ENCODE measurements around the gene CNGA3. TPM values are rescaled to one million over a fixed set of nuclear protein-coding genes. Genes with fewer than 3 reads are reported as not detected.
"Not testable (repeated sequence)": the region's sequence is repeated elsewhere in the genome, so short reads cannot be mapped to it uniquely, and the experiment has no call there.

The CNGA3 gene
- total RNA-seq, 2 experiments from 2014 or later, result not detected

DNA sequence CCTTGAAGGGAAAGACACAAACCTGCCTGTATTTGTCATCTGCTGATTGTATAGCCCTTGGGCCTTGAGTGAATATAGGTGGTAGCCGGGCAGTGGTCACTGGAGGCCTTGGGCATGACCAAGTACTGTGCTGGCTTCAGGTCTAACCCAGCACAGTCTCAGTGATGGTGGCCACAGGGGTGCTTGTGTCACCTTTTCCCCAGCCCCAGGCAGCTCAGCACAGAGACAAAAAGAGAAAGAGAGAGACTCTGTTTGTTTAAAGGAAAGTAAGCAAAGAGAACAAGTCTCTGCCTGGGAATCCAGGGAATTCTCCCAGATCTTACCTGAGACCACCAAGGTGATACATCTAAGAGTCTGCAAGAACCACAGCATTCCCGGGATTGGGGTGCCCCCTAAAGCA lies 59.0 kb downstream of the CNGA3 start:
- no peak overlapping the region for H2AFZ ChIP-seq (ENCODE audit: low read length)
- H3K9me2 ChIP-seq (ENCODE audit: insufficient read depth, low read length), result no peaks in the 10 kb centered on the region
- H3K4me1 ChIP-seq (ENCODE audit: insufficient read depth, low read length, poor library complexity, severe bottlenecking), result no peaks in the 10 kb centered on the region
- H3K4me2 ChIP-seq (ENCODE audit: low read length), result no peak overlapping the region
- H4K20me1 ChIP-seq (ENCODE audit: insufficient read depth, low read length), result no peaks in the 10 kb centered on the region
- H3K9me3 ChIP-seq (ENCODE audit: low read length), result no peaks in the 10 kb centered on the region
- intact Hi-C loops (cut with micrococcal nuclease; ENCODE audit: unreplicated experiment), result no loop called here
- no peak overlapping the region for H3K4me3 ChIP-seq (ENCODE audit: low read depth, low read length, poor library complexity, severe bottlenecking)
- H3K79me2 ChIP-seq (ENCODE audit: insufficient read depth, low read depth, low read length), result no peaks in the 10 kb centered on the region
- no peaks in the 10 kb centered on the region for H3K36me3 ChIP-seq (ENCODE audit: insufficient read depth, low read length)
- TF ChIP-seq, protein P1, sequence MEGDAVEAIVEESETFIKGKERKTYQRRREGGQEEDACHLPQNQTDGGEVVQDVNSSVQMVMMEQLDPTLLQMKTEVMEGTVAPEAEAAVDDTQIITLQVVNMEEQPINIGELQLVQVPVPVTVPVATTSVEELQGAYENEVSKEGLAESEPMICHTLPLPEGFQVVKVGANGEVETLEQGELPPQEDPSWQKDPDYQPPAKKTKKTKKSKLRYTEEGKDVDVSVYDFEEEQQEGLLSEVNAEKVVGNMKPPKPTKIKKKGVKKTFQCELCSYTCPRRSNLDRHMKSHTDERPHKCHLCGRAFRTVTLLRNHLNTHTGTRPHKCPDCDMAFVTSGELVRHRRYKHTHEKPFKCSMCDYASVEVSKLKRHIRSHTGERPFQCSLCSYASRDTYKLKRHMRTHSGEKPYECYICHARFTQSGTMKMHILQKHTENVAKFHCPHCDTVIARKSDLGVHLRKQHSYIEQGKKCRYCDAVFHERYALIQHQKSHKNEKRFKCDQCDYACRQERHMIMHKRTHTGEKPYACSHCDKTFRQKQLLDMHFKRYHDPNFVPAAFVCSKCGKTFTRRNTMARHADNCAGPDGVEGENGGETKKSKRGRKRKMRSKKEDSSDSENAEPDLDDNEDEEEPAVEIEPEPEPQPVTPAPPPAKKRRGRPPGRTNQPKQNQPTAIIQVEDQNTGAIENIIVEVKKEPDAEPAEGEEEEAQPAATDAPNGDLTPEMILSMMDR (conservative IDR thresholded peaks at IDR 0.05; ENCODE audit: low read length), result no peak
- TF ChIP-seq EZH2phosphoT487 (IDR thresholded peaks at IDR 0.05; ENCODE audit: borderline replicate concordance, low read depth, low read length), result no peak
- BruUV-seq (replicated peaks), result no TSS peak
- no peak for DNase-seq (ENCODE audit: low spot score)
- ChIA-PET POLR2A (interaction anchor here (0.6 kb wide), 1 partner anchor 191 kb away, joined by 3 read pairs; no protein-coding TSS in a partner anchor), CTCF (ENCODE audit: unreplicated experiment) (no interaction called here)
- H3K27ac ChIP-seq (ENCODE audit: low read depth, low read length, poor library complexity, severe bottlenecking), result no peak overlapping the region

DNA sequence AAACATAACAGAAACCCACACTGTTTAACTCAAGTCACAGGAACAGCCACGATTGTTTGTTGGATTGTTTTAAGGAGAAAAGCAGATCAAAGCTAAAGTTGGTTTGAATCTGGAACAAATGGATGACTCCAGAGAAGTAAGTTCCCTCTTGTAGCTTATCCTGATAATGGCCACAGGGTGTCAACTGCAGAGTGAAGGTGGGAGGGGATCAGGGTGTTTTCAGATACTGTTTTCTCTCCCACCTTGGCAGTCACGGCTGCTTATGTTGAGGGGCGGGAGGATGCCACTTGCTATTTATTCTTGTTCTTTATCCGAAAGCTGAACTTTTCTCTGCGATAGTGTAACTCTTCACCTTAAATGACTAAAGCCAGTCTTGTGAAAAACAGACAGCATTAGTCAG lies 61.9 kb downstream of the CNGA3 start:
- POLR2A ChIA-PET, result no interaction called here
- DNase-seq (ENCODE audit: low spot score), result no peak
- Histone ChIP-seq H2AFZ (ENCODE audit: low read length) (no peak overlapping the region), H3K9me3 (ENCODE audit: low read length) (no peaks in the 10 kb centered on the region), H3K79me2 (ENCODE audit: insufficient read depth, low read depth, low read length) (no peaks in the 10 kb centered on the region), H3K4me2 (ENCODE audit: low read length) (no peak overlapping the region), H4K20me1 (ENCODE audit: insufficient read depth, low read length) (no peaks in the 10 kb centered on the region), H3K36me3 (ENCODE audit: insufficient read depth, low read length) (no peaks in the 10 kb centered on the region), H3K27ac (ENCODE audit: low read depth, low read length, poor library complexity, severe bottlenecking) (no peak overlapping the region), H3K9me2 (ENCODE audit: insufficient read depth, low read length) (no peaks in the 10 kb centered on the region), H3K4me3 (ENCODE audit: low read depth, low read length, poor library complexity, severe bottlenecking) (no peak overlapping the region), H3K4me1 (ENCODE audit: insufficient read depth, low read length, poor library complexity, severe bottlenecking) (no peaks in the 10 kb centered on the region)
- no peak for TF ChIP-seq EZH2phosphoT487 (IDR thresholded peaks at IDR 0.05; ENCODE audit: borderline replicate concordance, low read depth, low read length)
- BruUV-seq (replicated peaks), result no TSS peak
- intact Hi-C loops (cut with micrococcal nuclease; ENCODE audit: unreplicated experiment), result no loop called here
- CTCF ChIA-PET (ENCODE audit: unreplicated experiment), result no interaction called here

DNA sequence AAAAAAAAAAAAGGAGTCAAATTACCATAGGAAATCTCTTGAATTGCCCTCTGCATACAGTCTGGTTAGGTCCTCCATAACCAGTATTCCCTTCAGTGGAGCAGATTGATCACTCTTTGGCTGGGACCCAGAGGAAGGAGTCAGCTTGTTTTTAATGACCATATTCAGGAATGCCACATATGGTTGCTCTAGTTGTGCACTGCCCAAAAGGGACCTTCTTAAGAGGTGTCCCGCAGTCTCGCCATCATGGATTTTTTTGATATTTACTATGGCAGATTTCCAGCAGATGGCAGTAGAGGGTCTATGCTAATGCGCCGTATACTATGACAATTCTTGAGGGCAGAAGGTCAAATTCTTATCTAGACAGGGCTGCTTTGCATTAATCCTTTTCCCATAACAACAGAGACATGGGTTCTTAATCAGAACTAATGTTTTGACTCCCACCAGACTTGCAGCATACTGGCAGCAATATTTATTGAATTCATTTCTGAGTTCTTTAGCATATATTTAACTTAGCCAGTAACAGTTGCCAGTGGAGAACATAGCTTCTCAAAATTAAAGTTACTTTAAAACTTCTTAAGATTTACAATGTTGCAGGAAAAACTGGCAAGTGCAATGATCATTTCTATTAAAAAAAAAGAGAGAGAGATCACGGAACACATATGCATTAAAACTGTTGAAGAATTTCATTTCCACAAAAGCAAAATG lies 66.6 kb downstream of the CNGA3 start:
- Histone ChIP-seq H3K9me3 (ENCODE audit: low read length) (no peaks in the 10 kb centered on the region), H2AFZ (ENCODE audit: low read length) (no peak overlapping the region), H3K4me1 (ENCODE audit: insufficient read depth, low read length, poor library complexity, severe bottlenecking) (no peaks in the 10 kb centered on the region), H3K79me2 (ENCODE audit: insufficient read depth, low read depth, low read length) (no peaks in the 10 kb centered on the region), H3K4me3 (ENCODE audit: low read depth, low read length, poor library complexity, severe bottlenecking) (no peak overlapping the region), H3K9me2 (ENCODE audit: insufficient read depth, low read length) (no peaks in the 10 kb centered on the region), H3K4me2 (ENCODE audit: low read length) (no peak overlapping the region), H3K27ac (ENCODE audit: low read depth, low read length, poor library complexity, severe bottlenecking) (no peak overlapping the region), H3K36me3 (ENCODE audit: insufficient read depth, low read length) (no peaks in the 10 kb centered on the region), H4K20me1 (ENCODE audit: insufficient read depth, low read length) (no peaks in the 10 kb centered on the region)
- TF ChIP-seq, protein P1 (conservative IDR thresholded peaks at IDR 0.05; ENCODE audit: low read length), result peak; percentile 88
- no peak for TF ChIP-seq EZH2phosphoT487 (IDR thresholded peaks at IDR 0.05; ENCODE audit: borderline replicate concordance, low read depth, low read length)
- ChIA-PET POLR2A (interaction anchor here (0.6 to 0.7 kb wide), 2 partner anchors 16 to 369 kb away, joined by 4 to 7 read pairs; no protein-coding TSS in a partner anchor), CTCF (ENCODE audit: unreplicated experiment) (no interaction called here)
- peak; percentile 71 for DNase-seq (ENCODE audit: low spot score)
- no TSS peak for BruUV-seq (replicated peaks)
- intact Hi-C loops (cut with micrococcal nuclease; ENCODE audit: unreplicated experiment), result loop anchor here (1.0 to 10.0 kb wide), 3 partner anchors 106 to 422 kb away; no protein-coding TSS in a partner anchor

DNA sequence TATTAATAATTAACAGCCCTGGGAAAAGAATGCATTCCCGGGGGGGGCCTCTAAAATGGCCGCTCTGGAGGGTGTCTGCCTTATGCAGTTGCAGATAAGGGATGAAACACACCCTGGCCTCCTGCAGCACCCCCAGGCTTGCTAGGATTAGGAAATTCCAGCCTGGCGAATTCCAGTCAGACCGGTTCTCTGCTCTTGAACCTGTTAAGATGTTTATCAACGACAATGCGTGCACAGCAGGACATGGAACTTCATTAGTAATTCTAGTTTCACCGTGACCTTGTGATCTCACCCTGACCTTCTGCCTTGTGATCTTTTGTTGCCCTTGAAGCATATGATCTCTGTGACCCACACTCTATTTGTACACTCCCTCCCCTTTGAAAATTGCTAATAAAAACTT lies 68.0 kb downstream of the CNGA3 start:
- CTCF ChIA-PET (ENCODE audit: unreplicated experiment); H3K4me1 ChIP-seq (ENCODE audit: insufficient read depth, low read length, poor library complexity, severe bottlenecking); H3K9me2 ChIP-seq (ENCODE audit: insufficient read depth, low read length); H3K4me2 ChIP-seq (ENCODE audit: low read length); H3K36me3 ChIP-seq (ENCODE audit: insufficient read depth, low read length); BruUV-seq (replicated peaks); H3K9me3 ChIP-seq (ENCODE audit: low read length); H4K20me1 ChIP-seq (ENCODE audit: insufficient read depth, low read length); H3K79me2 ChIP-seq (ENCODE audit: insufficient read depth, low read depth, low read length); H2AFZ ChIP-seq (ENCODE audit: low read length); H3K4me3 ChIP-seq (ENCODE audit: low read depth, low read length, poor library complexity, severe bottlenecking); POLR2A ChIA-PET; DNase-seq (ENCODE audit: low spot score); H3K27ac ChIP-seq (ENCODE audit: low read depth, low read length, poor library complexity, severe bottlenecking): not testable (repeated sequence)
- intact Hi-C loops (cut with micrococcal nuclease; ENCODE audit: unreplicated experiment), result loop anchor here (10.0 kb wide), 1 partner anchor 421 kb away; no protein-coding TSS in a partner anchor

DNA sequence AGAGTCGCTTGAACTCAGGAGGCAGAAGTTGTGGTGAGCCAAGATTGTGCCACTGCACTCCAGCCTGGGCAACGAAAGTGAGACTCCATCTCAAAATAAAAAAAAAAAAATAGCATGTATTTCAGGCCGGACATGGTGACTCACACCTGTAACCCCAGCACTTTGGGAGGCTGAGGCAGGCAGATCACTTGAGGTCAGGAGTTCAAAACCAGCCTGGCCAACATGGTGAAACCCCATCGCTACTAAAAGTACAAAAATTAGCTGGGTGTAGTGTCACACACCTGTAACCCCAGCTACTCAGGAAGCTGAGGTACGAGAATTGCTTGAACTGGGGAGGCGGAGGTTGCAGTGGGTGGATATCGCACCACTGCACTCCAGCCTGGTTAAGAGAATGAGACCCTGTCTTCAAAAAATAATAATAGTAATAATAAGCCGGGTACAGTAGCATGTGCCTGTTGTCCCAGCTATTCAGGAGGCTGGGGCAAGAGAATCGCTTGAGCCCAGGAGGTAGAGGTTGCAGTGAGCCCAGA lies 69.5 kb downstream of the CNGA3 start:
- H3K27ac ChIP-seq (ENCODE audit: low read depth, low read length, poor library complexity, severe bottlenecking); BruUV-seq (replicated peaks); DNase-seq (ENCODE audit: low spot score); H3K4me3 ChIP-seq (ENCODE audit: low read depth, low read length, poor library complexity, severe bottlenecking); H3K79me2 ChIP-seq (ENCODE audit: insufficient read depth, low read depth, low read length); H3K9me3 ChIP-seq (ENCODE audit: low read length); H3K36me3 ChIP-seq (ENCODE audit: insufficient read depth, low read length); H2AFZ ChIP-seq (ENCODE audit: low read length); H3K9me2 ChIP-seq (ENCODE audit: insufficient read depth, low read length); H3K4me1 ChIP-seq (ENCODE audit: insufficient read depth, low read length, poor library complexity, severe bottlenecking); H3K4me2 ChIP-seq (ENCODE audit: low read length); CTCF ChIA-PET (ENCODE audit: unreplicated experiment); H4K20me1 ChIP-seq (ENCODE audit: insufficient read depth, low read length): not testable (repeated sequence)
- POLR2A ChIA-PET, result interaction anchor here (0.7 to 1.0 kb wide), 2 partner anchors 160 to 605 kb away, joined by 3 read pairs; no protein-coding TSS in a partner anchor
- intact Hi-C loops (cut with micrococcal nuclease; ENCODE audit: unreplicated experiment), result loop anchor here (10.0 kb wide), 1 partner anchor 419 kb away; no protein-coding TSS in a partner anchor

Data from OCI-LY7 (cell line).